Cardiac atrium fibroblast (primary cell): ENCODE data around the gene ATXN7L3B. TPM values are rescaled to one million over a fixed set of nuclear protein-coding genes. Genes with fewer than 3 reads are reported as not detected.

Experiments used
- total RNA-seq: library from RNA; depleted of rRNA; stranded (reverse); fragments of >200 nt; gene quantifications from 2 replicates; pipeline ENCODE4 v1.2.3, GENCODE V29; 2015

The ATXN7L3B gene
- 13.4 and 13.9 TPM in 2 replicates for total RNA-seq

DNA sequence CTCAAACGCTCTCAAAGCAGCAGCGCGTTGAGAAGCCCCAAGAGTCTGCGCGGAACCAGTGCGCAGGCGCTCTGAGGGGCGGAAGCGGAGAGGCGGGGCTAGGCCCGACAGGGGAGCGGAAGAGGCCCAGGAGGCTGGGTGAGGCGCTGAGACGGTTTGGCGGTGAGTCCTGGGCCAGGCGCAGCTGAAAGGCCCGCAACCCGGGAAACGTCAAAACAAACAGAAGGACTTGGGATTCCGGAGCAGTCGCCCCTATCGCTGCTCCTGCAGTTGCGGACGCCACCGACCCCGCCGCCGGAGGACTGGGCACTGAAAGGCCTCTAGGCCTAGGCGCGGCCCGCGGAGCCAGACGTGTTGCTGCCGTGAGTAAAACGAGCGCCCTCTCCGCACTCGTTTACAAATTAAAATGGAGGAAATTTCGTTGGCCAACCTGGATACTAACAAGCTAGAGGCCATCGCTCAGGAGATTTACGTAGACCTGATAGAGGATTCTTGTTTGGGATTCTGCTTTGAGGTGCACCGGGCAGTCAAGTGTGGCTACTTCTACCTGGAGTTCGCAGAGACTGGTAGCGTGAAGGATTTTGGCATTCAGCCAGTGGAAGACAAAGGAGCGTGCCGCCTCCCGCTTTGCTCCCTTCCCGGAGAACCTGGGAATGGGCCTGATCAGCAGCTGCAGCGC lies at the start of gene ATXN7L3B:
TSS of gene ATXN7L3B (plus strand) at position 129 of the 679 bp plus-strand sequence. CDS start at position 407, 278 bp downstream.

